Posterior cingulate gyrus (tissue), 11 donors: ENCODE results near the gene LMTK2.
A peak's percentile ranks its signal among the peaks of the same experiment; 100 is the strongest.

Experiments
- DNase-seq, 10 donors: peaks; one replicate each; pipeline versions ENCODE4 v3.0.0 to v3.0.0-alpha.2; 2020 to 2021; ENCODE audit warnings: mixed read lengths in 3 of 10
- intact Hi-C: fragments of 100-400 bp; cut with DNase I; formaldehyde crosslinking; loops from one replicate; pipeline ENCODE4 v1.15.1; 2023

The LMTK2 gene

DNA sequence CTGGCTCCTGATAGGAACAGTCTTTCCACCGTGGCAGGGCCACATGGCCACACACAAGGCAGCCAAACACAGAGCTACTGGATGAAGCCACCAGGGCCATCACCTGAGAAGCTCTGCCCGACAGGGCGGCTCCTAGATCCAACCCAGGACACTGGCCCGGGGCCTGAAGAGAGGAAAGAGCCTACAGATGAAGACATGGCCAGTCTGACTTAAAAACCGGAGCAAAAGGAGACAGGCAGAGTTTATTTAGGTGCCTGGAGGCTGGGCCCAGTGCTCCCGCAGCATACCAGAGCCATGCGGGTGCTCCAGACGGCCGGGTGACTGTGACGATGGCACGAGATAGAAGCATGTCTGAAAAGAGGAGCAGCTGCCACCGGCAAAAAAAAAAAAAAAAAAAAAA, 141.5 kb downstream of the LMTK2 start:
- intact Hi-C loops, result no loop called here
- no peak for DNase-seq

DNA sequence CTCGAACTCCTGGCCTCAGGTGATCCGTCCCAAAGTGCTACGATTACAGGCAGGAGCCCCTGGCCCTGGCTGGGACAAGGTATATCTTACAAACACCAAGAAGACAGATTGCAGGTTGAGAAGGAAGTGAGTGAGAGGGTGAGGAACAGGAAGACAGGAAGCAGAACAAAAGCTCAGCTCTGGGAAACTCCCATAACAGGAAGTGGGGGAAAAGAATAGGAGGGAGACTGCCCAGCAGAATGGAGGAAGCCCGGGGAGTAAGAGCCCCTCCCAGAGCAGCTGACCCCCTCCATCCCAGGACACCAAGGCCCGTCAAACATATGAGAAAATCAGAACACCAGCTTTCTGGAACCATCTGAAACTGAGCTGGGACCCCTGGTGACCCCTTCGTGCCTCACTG, 142.4 kb downstream of the LMTK2 start:
- intact Hi-C loops, result no loop called here
- DNase-seq, result no peak

DNA sequence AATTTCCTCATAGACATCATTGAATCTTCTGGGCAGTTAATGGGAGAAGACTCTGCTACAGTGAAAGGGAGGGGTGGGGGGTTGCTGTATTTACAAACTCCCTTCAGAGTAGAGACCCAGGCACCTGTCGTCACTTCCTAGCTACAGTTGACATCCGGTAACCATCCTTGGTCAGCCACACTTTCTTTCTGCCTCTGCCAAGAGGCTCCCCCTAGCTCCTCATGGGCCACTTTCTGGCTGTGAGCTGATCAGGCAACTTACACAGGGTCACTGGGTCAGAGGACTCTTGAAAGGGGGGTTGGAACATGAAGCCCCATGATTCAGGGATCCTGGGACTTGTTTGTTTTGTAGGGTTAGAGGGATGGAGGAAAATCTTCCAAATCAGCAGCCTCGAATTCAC, 144.1 kb downstream of the LMTK2 start:
- intact Hi-C loops, result no loop called here
- DNase-seq, result no peak

DNA sequence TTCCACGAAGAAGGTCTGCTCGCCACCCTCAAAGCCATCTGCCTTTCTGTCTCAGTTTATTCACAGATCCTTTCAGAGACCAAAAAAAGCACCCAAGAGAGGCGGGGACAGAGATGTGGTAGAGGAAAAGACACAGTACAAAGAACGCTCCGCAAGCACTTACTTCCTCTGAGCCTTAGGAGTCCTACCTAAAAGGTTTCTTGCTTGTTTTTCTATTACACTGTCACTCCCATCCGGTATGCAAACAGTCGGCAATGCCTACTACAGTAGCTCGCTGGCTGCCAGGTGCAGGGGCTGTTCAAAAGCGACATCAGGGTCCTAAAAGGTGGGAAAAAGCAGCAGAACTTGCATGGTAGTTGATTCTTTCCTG, 144.6 kb downstream of the LMTK2 start:
- intact Hi-C loops, result no loop called here
- DNase-seq, result no peak

DNA sequence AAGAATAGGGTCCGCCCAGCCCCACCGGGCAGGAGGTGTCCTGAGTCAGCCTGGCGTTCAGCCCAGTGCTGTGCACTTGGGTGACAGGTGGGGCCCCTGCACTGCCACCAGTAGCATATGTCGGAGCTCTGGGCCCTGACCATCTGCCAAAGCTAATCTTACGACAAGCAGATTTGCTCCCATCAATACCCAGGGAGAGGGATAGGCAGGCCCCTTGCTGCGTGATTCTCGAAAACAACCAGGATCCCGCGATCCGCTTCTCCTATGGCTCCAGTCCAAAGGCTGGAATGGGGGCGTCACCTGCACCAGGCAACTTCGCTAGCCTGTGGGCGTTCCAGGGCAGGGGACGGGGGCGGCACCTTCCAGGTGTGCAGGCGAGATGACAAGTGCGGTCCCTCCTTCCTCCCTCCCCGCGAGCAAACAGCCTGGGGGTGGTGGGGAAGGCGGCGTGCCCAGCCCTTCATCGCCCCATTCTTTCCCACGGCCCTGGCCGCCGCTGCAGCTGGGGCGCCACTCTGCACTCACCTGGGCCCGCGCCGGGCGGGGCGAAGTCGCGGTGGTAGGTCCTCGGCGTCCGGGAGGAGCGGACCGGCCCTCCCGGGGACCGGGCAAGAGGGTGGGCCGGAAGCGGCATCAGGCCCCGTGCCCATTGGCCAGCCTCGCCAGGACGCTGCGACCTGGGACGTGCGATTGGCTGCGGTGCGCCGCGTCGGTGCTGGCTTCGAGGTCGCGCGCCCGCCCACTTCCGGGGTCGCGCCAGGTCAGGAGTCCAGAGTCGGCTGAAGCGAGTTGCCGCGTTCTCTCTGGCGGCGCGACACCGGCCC, 145.2 kb downstream of the LMTK2 start, which contains the start of gene TECPR1:
TSS of gene TECPR1 (minus strand) at position 632 of the 824 bp plus-strand sequence. CDS start 6,086 bp downstream, outside the sequence.
- intact Hi-C loops, result loop anchor here (2.0 kb wide), 1 partner anchor 29 kb away; the partner anchor contains the start of gene BRI3
- DNase-seq, result peak; percentile 95 to 100 (median 96)

DNA sequence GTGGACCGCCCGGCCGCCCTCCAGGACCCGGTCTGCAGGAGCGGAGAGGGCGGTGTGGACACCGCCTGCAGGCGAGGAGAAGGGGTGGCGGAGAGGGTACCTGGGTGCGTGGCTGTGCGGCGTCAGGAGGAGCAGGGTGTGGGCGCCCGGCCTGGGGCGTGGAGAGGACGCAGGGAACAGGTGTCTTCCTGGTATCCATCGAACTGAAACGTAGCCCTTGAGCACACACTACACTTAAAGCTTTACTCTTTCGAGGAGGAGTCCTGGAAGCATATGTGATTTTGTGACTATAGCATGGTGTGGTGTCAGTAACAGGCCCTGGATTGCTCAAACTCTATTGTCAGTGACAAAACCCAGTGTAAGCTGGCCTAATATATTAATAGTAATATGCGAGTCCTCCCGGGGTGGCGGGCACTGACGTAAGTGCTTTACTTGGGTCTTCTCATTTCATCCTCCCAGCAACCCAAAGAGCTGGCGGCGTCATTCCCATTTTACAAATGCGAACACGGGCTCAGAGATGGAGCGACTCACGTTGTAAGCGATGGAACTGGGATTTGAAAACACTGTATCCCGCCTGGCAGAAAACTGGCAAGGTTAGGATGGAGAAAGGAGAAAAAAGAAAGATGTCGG, 145.9 kb downstream of the LMTK2 start:
- intact Hi-C loops, result loop anchor here (2.0 kb wide), 1 partner anchor 28 kb away; the partner anchor contains the start of gene BRI3
- no peak for DNase-seq

DNA sequence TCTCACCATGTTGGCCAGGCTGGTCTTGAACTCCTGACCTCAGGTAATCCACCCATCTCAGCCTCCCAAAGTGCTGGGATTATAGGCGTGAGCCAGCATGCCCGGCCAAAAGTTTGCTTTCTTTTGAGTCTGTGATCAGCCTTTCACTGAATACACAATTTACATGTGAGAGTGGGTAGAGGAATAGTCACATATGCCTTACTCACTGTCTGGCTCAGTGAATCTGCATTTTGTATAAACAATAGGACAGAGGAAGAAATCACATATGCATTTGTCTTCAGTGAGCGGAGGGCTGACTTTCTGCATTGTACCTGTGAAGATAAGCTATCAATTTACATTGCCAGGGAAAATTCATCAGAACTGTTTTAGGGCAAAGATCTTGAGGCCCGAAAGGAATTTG, 147.9 kb downstream of the LMTK2 start:
- DNase-seq, result no peak
- intact Hi-C loops, result no loop called here

DNA sequence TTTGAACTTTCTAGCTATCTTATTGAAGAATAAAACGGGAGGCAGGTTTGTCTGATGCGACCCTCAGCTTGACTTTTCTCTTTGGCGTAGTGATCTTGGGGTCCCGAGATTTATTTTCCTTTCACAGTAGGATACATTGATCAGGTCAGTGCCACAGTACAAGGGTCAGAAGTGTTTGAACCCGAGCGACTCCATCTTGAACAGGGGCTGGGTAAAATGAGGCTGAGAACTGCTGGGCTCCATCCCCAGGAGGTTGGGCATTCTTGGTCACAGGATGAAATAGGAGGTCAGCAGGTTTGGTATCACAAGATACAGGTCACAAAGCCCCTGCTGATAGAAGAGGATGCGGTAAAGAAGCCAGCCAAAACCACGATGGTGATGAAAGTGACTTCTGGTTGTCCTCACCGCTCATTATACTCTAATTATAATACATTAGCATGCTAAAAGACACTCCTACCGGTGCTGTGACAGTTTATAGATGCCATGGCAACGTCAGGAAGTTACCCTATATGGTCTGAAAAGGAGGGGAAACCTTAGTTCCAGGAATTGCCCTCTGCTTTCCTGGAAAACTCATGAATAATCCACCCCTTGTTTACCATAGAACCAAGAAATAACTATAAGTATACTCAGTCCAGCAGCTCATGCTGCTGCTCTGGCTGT, 148.4 kb downstream of the LMTK2 start:
- DNase-seq, result no peak
- intact Hi-C loops, result no loop called here

DNA sequence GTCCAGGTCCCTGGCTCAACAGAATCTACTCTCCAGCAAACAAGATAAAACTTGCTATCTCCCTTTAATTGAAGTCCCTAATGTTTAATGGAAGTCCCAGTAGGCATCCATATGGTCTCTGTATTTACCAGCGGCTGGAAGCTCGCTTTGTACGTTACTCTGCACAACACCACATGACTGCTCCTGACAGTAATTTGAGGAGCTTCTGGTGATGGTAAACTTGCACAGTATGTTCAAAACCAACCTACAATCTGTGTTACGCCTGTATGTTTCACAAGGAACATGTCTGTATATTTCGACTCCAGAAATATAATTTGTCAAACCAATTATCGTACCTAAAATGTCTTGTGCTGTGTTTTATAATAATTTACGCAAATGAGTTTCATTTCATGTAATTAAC, 149.8 kb downstream of the LMTK2 start:
- no peak for DNase-seq
- intact Hi-C loops, result no loop called here

DNA sequence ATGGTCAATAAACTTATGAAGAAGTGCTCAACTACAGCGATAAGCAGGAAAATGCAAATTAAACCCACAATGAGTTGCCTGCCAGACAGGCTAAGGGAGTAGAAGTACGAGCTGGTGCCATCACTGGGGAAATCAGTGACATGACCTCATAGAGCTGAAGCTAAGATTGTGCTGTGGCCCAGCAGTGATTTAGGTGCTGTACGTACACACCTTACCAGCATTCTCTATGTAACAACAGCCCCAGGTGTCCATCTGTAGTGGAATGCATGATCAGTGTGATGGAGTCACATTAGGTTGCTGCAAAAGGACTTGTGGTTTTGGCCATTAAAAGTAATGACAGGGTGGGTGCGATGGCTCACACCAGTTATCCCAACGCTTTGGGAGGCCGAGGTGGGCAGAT, 151.0 kb downstream of the LMTK2 start:
- DNase-seq, result no peak
- intact Hi-C loops, result no loop called here
